Posterior cingulate gyrus (tissue), 11 donors: ENCODE results near the gene PMEL.

ENCODE experiments used
- DNase-seq, 10 donors: peaks; one replicate each; pipeline versions ENCODE4 v3.0.0 to v3.0.0-alpha.2; 2020 to 2021; ENCODE audit warnings: mixed read lengths in 3 of 10
- intact Hi-C: fragments of 100-400 bp; cut with DNase I; formaldehyde crosslinking; loops from one replicate; pipeline ENCODE4 v1.15.1; 2023

PMEL gene

DNA sequence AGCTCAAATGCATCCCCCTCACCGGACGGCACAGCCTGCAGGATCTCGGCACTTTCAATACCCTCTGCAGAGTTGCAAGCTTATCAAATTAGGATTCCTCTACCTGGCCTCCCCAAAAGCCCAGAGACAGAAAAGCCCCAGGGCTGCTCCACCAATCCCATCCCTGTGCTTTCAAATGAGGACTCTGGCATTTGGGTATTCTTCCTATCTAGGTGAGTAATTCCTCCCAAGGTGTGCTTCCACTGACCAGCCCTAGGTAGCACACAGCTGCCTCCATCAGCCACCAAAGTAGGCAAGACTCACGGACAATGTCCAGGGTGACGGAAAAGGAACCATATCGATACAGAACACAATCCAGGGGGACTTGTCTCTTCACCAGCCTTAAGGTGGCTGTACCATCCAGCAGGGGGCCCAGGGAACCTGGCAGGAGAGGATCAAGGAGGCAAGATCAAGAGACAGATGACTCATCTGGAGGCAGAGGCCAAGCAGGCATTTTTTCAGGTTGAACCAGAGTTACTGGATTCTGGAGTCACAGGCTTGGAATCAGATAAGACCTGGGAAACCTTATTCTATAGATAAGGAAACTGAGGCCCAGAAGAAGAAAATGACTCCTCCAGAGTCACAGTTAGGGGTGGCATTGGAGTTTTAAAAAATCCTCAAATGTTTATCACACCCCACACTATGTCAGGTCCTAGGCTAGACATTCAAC is 9.9 kb downstream of the PMEL start:
- peak in 1 of 10 donors; percentile 37 for DNase-seq
- intact Hi-C loops = no loop called here

DNA sequence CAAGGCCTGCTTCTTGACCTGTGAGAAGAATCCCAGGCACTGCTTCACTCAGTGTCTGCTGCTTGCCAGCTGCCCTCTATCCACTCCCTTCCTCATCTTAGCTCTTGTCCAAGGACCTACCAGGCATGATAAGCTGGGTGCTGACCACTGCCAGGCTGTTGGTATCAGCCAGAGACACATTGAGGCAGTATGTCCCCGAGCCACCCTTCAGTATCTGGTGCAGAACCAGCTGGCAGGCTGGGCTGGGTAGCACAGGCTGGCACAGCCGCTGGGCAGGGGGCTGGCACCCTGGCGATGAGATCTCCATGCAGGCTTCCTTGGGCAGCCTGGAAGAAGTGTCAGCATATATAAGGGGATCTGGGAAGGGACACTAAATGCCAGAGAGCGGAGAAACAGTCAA is 10.5 kb downstream of the PMEL start:
- intact Hi-C loops = no loop called here
- peak in 1 of 10 donors; percentile 71 for DNase-seq

DNA sequence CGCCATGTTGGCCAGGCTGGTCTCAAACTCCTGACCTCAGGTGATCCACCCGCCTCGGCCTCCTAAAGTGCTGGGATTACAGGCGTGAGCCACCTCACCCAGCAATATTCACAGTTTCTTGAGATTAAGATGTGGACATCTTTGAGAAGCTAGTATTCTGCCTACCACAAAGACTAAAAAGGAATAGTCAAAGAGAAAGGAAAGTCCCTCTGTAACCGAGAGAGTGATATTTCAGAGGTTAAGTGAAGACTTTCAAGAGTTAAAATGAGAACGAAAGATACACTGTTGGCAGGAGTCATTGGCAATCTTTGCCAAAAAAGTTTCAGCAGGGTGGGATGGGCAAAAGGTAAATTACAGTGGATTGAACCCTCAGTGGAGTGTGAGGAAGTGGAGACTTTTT is 19.3 kb downstream of the PMEL start:
- intact Hi-C loops = no loop called here
- DNase-seq = no peak

DNA sequence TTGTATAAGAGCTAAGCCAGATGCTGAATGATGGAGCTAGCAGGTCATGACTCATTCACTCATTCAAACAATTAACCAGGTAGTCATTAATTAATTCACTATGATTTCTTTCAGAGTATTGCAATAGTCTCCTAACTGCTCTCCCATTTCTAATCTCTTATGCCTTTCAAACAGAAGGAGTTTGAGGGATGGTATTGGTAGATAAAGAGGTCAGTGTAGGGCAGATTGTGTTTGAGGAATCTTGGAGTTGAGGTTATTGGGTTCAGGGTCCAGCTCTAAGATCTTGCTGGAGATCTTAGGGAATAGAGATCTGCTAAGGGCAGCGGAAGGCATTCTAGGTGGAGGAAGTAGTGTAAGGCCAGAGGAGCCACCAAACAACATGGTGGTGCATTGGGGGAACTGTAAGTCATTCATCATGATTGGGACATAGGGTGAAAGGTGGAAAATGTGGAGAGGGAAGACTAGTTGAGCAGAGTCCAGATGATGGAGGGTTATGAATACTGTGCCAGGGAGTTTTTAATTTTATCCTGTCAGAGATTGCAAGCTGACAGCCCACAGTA is 23.2 kb downstream of the PMEL start:
- intact Hi-C loops = loop anchor here (5.0 kb wide), 1 partner anchor 125 kb away; the partner anchor contains the start of genes ORMDL2 and SARNP
- no peak for DNase-seq

DNA sequence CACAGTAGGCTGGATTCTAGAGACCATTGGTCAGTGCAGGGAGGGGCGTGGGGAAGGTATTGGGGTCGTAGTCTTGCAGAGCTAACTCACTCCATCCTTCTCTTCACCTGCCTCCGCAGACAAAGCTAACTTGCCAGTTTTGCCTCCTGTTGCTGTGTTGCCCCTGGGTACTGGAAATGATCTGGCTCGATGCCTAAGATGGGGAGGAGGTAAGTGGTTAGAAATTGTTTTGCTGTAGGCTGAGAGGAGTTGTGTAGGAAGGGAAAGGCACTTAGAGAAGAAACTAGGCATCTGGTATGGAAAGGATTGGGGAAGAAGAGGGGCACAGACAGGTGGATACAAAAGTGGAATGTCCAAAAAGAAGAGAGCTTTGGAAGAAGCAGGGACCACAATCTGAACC is 23.8 kb downstream of the PMEL start:
- intact Hi-C loops = loop anchor here (5.0 kb wide), 1 partner anchor 125 kb away; the partner anchor contains the start of genes ORMDL2 and SARNP
- DNase-seq = peak in 1 of 10 donors; percentile 43

DNA sequence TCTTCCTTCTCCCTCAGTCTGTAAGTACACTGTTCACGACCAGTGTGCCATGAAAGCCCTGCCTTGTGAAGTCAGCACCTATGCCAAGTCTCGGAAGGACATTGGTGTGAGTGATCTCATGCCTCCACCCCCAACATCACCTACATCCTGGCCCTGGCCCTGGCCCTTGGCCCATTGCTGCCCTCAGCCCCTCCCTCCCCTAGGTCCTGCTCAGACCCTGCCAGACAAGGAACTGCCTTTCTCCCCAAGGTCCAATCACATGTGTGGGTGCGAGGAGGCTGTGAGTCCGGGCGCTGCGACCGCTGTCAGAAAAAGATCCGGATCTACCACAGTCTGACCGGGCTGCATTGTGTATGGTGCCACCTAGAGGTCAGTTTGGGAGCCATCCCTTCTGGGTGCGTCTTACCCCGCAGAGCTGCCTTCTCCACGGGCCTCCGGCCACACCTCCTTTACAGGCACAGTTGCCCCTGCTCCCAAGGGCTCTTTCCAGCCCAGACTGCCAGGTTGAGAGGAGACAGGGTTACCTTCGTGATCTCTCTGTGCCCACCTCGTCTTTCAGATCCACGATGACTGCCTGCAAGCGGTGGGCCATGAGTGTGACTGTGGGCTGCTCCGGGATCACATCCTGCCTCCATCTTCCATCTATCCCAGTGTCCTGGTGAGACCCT is 25.6 kb downstream of the PMEL start:
- intact Hi-C loops = loop anchor here (1.0 to 5.0 kb wide), 2 partner anchors 123 to 202 kb away; partner anchors contain the start of genes ORMDL2 and SARNP
- peak; percentile 66 to 96 (median 86) for DNase-seq

DNA sequence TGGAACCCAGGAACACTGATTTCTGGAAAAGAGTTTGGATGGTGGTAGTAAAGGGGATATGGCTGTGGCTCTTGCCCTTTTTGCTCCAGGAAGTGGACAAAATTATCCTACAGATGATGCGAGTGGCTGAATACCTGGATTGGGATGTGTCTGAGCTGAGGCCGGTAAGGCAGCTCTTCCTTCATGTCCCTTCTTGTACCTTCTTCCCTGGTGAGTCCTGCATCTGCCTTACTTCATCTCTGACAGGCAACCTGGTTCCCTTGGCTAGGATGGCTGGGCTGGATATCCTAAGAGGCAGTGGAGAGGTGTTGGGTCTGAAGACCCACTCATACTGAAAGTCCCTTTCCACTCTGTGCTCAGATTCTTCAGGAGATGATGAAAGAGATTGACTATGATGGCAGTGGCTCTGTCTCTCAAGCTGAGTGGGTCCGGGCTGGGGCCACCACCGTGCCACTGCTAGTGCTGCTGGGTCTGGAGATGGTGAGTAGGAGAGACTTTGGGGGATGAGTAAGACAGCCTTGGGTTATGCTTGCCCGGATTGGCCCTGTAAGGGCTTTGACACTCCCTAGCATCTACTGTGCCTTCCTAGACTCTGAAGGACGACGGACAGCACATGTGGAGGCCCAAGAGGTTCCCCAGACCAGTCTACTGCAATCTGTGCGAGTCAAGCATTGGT is 26.9 kb downstream of the PMEL start:
- intact Hi-C loops = no loop called here
- peak in 1 of 10 donors; percentile 29 for DNase-seq

DNA sequence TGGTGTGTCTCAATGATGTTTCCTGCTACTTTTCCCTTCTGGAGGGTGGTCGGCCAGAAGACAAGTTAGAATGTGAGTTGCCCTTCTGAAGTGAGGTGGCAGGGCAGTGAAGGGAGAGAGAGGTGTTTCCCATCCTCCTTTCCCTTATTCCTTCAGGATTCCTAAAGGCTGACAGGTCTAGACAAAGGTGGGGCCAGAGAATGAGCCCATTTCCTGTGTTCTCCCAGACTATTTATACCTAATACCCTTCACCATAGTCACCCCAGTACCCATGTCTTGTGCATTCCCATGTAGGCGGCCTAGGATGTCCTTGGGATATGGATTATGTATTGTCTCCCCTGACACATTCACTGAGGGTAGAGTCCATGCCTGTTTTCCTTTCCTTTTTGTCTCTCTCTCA is 27.9 kb downstream of the PMEL start:
- peak in 1 of 10 donors; percentile 3 for DNase-seq
- intact Hi-C loops = no loop called here

DNA sequence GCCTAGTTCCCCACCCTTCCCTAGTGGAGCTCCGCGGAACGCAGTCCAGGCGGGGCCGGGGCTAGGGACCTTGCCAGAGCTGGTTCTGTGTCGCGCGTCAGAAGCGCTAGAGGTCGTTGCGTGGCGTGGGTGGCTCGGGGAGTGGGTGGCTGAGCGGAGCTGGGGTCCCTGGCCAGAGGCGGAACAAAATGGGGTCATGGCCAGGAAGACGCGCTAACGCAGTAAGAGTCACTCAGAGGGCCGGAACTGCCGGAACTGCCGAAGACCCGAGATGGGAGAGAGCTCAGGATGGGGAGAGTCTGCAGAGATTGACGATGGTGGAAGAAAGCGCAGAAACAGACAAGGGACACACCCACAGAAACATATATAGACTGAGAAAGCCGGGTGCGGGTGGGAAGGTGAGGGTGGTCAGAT is 30.1 kb downstream of the PMEL start:
- intact Hi-C loops = no loop called here
- peak in 6 of 10 donors; percentile 24 to 86 (median 34) for DNase-seq

DNA sequence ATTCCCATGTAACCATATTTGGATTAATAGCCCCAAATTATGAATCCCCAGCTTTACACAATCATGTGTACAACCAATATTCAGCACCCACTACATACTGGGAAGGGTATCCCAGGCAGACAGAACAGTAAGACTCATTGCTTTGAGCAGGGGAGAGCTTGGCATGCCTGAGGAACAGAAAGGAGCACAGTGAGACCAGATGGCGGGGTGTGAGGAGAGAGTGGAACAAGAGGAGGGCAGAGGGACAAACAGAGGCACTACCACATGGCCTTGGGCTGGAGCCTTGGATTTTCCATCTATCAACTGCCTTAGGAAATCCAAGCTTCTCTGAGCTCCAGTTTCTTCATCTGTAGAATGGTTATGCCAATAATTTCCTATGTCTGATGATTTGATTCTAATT is 31.1 kb downstream of the PMEL start:
- peak in 1 of 10 donors; percentile 14 for DNase-seq
- intact Hi-C loops = no loop called here

DNA sequence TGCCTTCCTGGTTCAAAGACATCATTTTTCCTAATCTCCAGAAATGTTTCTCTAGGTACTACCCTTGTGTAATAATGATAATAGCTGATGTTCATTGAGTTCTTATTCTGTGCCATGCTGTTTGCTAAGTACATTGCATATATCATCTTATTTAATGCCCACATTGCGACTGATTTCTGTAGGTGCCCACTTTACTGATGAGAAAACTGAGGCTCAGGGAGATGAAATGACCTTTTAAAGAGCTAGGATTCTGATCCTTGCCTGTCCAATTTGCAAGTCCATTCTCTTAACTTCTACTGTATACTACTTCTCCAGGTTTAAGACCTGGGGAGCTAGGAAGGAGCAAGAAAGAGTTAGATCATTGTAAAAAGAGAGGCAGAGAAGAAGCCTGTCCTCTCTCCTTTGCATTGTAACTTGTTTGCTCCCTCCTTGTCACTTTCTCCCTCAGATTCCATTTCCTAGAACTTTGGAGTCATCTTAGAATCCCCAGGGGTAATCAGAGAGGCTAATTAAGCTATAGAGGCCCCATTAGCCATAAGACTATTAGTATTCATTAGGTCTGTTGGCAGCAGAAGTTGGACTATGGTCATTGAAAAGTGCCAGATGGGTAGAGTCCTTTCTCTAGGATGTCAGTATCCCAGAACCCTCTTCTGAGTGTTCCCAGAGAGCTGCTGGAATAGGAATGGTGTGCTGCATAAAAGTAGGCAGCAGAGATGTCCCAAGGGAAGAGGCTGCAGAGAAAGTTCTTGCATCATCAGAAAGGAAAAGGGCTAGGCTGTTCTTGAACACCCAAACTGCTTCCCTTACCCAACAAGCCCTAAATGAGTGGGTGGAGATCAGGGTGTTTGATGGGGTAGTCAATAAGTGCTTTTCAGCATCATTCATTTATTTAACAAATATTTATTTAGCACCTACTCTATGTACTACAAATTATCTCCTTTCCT is 31.8 kb downstream of the PMEL start:
- no peak for DNase-seq
- intact Hi-C loops = no loop called here

DNA sequence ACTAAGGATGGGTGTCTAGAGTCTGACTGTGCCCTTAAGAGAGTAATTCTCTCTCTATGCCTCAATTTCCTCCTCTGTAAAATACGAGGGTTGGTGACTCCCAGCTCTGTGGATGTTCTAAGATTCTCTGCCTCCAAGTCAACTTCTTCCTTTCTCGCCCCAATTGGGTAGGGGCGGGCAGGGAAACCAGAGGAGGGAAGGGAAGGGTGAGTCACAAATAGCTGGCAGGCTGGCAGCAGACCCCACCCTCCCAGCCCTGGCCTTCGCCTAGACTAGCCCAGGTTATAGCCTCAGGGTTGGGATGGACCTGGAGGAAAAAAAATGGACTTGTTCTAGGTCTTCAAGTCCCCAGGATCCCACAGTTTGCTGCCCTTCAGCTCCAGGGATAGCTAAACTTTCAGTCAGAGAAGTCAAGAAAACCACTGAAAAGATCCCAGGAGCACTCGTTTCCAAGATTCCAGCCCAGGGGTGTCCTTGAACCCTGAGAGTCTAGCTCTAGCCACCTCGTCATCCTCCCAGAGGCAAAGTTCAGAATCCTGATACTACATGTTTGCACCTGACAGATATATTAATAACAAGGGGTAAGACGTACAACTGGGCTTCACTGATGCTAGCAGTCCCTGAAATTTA is 32.6 kb downstream of the PMEL start:
- intact Hi-C loops = no loop called here
- peak in 1 of 10 donors; percentile 68 for DNase-seq

DNA sequence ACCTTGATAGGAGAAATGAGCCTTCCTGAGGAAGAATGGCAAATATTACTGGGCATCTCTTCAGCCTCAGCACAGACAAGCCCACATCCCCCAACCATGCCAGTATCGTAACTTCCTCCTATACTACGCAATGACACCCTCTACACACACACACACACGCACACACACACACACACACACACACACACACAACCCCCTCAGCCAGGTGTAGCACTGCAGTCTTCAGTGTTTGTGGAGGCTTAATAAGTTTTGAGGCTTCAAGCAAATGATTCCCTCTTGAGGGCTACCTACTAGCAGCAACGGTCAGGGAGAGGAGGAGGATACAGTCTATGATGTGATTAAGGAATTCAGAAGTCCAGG is 33.3 kb downstream of the PMEL start:
- peak in 1 of 10 donors; percentile 28 for DNase-seq
- intact Hi-C loops = no loop called here

DNA sequence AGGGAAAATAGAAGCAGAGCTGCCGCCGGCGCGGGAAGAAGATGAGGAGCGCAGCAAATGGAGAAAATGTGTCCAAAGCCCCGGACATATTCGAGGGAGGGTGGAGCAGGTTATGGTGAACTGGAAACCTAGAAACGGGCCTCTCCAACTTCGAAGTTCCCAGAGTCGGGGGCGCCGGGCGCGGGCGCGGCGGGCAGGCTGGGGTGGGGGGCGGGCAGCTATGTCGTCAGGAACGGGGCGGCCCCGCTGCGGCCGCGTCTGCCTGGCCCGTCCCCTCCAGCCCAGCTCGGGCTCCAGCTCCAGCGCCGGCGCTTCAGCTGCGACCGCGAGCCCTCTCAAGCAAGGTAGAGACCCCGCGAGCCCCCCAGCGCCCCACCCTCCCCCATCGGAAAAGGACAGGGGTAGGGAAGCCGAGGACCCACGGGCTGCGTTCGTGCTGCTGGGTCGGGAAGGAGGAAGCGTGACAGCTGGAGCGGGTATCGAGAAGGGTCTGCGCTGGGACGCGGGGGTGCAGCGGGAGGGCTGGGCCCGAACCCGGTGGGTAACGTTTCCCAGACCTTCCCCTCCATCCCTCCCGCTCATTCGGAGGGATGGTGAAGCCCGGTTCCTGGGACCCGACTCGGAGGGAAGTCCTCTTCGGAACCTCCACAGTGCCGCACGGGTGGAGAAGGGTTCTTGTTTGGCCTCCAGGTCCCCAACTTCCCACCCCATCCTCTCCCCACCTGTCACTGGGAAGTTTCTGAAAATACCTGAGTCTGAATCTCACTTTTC is 33.9 kb downstream of the PMEL start:
- DNase-seq = peak in 9 of 10 donors; percentile 31 to 94 (median 48)
- intact Hi-C loops = loop anchor here (2.0 kb wide), 1 partner anchor 43 kb away; the partner anchor contains the start of gene RAB5B

DNA sequence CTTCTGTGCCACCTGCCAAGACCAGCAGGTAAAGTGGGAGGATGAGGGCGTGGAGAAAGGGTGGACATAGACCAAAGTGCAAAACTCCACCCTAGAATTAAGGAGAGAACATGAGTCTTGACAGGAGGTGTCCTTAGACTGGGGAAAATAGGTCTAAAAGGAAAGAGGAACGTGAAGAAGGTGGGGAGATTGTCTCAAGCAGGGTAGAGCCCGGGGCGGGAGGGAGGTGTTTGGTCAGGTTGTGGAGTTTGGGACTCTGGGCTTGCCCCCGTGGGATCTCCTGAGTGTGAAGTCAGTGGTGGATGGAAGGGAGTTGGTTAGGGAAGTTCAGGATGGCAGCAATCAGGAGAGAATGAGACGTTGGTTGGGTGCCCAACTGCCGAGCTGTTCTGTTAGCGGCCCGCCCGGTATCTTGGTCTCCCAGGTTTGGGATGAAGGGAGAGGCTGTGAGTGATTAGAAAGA is 34.5 kb downstream of the PMEL start:
- intact Hi-C loops = loop anchor here (2.0 kb wide), 1 partner anchor 43 kb away; the partner anchor contains the start of gene RAB5B
- DNase-seq = peak in 1 of 10 donors; percentile 74

DNA sequence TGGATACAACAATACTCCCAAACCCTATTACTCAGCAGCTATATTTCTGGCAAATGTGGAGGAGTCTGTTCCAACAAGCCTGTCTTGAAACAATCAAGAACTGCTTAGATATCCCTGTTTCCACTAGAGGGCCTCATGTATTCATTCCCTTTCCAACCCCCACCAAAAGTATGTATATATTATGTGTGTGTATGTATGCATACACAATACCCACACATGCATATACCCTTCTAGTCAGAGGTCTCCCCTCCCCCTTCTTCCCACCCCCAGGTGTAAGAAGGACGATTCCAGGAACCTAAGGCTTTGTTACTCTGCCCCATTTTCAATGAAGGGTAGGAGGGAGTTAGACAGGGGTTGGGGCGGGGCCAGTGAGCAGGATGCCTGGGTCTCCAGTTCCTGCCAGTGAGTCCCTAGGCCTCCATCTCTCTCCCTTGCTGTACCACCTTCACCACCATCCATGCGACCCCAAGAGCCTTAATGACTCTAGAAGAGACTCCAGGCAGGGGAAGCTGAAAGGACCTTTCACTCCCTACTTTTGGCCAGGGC is 35.0 kb downstream of the PMEL start, which contains the start of gene DGKA:
DGKA (plus strand) TSS at position 392 of the 546 bp plus-strand sequence. CDS start 5,342 bp downstream, outside the sequence.
- intact Hi-C loops = loop anchor here (2.0 kb wide), 1 partner anchor 44 kb away; the partner anchor contains the start of gene RAB5B
- peak in 1 of 10 donors; percentile 65 for DNase-seq

DNA sequence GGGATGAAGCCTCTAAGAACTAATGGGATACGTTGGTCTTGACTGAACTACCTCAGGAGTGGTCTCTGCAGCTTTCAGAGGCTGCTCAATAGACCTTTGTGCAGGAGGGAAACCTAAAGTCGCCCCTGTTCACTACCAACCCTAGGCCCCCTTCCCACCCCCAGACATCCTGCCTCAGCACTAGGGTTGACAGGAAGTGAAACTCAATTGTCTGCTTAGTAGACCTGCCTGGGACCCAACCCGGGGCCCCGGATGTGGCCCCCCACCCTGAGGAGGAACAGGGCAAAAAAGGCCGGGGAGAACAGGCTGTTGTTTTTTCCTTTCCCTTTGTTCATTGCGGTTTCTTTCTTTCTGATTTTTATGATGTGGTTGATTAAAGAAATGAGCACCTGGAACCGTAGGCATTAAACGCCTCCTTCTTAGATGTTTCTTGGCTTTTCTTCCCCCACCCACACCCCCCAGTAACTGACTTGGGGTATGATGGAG is 36.5 kb downstream of the PMEL start:
- intact Hi-C loops = loop anchor here (5.0 kb wide), 1 partner anchor 187 kb away; the partner anchor contains the start of gene GDF11
- DNase-seq = peak in 2 of 10 donors; percentile 19 to 66
